Parietal lobe (tissue), 1 donor: Measurements from ENCODE around the gene TMEM186. TPM values are rescaled to one million over a fixed set of nuclear protein-coding genes. Genes with fewer than 3 reads are reported as not detected.

Experiments
- total RNA-seq: library from RNA; depleted of rRNA; stranded (reverse); fragments of >200 nt; gene quantifications from one replicate; pipeline ENCODE4 v1.2.3, GENCODE V29; 2014

The TMEM186 gene, protein sequence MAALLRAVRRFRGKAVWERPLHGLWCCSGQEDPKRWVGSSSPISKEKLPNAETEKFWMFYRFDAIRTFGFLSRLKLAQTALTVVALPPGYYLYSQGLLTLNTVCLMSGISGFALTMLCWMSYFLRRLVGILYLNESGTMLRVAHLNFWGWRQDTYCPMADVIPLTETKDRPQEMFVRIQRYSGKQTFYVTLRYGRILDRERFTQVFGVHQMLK
- total RNA-seq: 4.7 TPM

GRCh38 chr16:8797364-8798173, at the start of gene TMEM186, which contains the start of gene PMM2:
TSS of gene TMEM186 (minus strand) at chr16:8797639. CDS start at chr16:8797614, 25 bp downstream.
TSS of gene PMM2 (plus strand) at chr16:8797839. CDS start at chr16:8797883, 44 bp downstream.

Other genes with a start within 250 kb of the TMEM186 start
- gene TMEM114, start 207.1 kb downstream of the TMEM186 start, total RNA-seq: not detected
- gene METTL22, start 175.9 kb downstream of the TMEM186 start, total RNA-seq: 31.9 TPM
- 119 TPM for gene ABAT, start 123.0 kb downstream of the TMEM186 start, total RNA-seq
- 14.7 TPM for gene PMM2, start 200 bp upstream of the TMEM186 start, total RNA-seq
- 247 TPM for gene CARHSP1, start 71.4 kb upstream of the TMEM186 start, total RNA-seq
- not detected for gene LITAFD, start 84.7 kb upstream of the TMEM186 start, total RNA-seq
- 160 TPM for gene USP7, start 166.3 kb upstream of the TMEM186 start, total RNA-seq